ENCODE results near the gene TNK2.
"Not testable (repeated sequence)": the region's sequence is repeated elsewhere in the genome, so short reads cannot be mapped to it uniquely, and the experiment has no call there.

Gene TNK2

DNA sequence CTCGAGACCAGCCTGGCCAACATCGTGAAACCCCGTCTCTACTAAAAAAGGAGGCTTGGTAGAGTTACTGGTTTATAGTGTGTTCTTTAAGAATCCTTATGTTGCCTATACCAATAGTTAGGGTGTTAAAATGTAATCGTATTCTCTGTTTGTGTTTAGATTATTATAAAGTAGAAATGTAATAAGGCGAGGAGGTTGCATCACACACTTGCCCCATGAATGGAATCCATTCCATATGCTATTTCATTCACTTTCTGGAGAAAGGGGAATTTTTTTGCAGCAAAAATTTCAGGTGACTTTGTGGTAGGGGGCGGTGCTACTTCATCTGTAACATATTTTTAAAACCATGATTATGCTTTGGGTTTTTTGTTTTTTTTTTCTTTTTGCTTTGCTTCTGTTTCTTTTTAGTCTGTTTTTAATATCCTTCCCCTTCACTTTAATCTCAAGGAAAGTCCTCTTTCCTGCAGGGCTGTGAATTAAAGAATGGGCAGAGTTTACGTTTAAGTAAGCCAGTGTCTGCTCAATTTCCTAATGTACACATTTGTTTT lies 63.6 kb downstream of the TNK2 start:
- no peak for DNase-seq

DNA sequence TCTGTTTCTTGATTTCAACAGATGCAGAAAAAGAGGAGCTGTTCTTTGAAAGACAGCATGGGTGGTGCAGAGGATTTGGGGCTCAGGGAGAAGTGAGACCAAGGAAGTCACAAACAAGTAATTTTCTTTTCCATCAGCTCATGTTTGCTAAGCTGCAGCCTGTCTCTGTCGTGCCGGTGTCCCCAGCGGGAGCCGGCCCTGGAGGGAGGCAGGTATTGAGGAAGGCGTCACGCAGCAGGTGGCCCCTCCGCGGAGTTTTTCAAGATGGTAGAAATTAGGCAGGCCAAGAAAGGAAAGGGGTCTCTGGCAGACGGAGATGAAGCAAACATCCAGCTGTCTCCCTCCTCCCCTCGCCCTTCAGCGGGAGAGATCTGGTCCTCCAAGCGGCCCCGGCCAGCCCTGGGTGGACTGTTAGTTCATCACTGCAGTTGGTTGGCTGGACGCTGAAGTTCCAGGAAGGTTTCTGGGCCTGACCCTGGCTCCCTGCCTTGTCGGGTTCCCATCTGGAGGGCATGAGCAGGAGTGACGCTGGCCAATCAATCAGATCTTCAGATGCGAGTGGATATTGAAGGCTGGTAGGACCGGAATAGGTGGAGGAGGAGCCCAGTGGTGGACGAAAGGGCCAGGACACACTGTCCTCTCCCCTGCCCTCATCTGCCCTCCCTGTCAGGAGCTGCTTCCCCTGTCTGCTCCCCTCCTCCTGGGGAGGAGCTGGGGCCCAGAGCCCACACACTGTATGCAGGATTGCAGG lies 68.9 kb downstream of the TNK2 start:
- no peak for DNase-seq

DNA sequence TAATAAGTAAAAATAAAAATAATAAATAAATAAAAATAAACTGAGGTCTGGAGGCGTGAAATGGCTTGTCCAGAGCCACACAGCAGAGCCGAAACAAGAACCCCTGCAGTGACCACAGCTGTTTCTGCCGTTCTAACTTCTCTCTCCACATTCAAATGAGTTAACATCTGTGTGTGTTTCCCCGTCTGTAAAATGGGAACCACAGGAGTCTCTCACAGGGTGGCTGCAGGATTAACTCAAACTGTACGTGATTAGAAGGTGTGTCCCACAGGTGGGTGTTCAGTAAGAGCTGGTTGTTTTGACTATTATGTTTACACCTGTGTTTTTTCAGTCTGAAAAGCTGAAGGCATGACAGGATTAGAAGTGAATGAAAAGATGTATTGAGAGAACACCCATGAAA lies 69.6 kb downstream of the TNK2 start:
- DNase-seq, result no peak

DNA sequence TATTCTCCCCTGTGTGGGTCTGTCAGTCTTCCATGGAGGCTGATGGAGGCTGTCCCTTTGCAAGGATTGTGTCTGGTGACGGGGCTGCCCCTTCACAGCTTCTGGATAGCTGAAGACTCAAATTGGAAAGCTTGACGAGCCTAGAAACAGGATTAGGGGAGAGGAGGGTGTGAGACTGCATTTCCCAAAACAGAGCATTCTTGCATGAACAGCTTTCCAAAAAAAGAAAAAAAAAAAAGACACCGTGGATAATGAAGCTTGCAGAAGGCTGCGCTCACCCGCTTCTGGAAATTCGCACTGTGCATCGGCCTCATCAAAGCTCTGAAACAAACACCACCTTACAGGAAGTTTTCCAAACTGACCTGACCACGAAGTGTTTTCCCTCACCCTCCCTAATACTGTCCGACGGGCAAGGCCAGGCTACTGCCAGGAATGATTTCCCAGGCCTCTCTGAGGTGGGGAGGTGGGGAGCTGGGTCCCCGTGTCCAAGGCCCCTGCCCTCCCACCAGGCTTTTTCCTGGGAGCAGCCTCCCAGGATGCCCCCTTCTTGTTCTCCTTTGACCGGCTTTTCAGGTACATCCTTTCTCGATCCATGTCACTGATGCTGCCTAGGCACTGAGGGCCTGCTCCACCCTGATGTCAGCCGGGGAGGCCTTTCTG lies 71.7 kb downstream of the TNK2 start:
- DNase-seq, result no peak

GRCh38 chr3:195835791-195836190 lies 72.6 kb downstream of the TNK2 start:
- DNase-seq, result no peak

GRCh38 chr3:195834675-195835583 lies 73.4 kb downstream of the TNK2 start:
- no peak for DNase-seq

DNA sequence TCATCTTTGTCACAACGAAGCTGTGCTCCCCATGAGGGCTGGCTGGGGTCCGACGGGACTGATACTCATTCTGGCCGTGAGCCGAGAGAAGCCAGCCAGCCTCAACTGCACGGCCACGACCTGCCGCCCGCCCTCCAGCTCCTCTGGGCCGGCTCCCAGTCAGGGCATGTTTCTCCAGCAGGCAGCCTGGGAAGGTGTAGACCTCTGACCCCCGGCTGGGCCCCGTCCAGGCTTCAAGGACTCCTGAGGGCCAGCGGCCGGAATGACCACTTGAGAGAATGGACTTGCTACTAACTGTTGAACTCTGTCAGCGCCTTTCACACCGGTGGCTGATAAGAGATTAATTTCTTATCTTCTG lies 78.5 kb downstream of the TNK2 start:
- no peak for DNase-seq

GRCh38 chr3:195828762-195829161 lies 79.6 kb downstream of the TNK2 start:
- no peak for DNase-seq

DNA sequence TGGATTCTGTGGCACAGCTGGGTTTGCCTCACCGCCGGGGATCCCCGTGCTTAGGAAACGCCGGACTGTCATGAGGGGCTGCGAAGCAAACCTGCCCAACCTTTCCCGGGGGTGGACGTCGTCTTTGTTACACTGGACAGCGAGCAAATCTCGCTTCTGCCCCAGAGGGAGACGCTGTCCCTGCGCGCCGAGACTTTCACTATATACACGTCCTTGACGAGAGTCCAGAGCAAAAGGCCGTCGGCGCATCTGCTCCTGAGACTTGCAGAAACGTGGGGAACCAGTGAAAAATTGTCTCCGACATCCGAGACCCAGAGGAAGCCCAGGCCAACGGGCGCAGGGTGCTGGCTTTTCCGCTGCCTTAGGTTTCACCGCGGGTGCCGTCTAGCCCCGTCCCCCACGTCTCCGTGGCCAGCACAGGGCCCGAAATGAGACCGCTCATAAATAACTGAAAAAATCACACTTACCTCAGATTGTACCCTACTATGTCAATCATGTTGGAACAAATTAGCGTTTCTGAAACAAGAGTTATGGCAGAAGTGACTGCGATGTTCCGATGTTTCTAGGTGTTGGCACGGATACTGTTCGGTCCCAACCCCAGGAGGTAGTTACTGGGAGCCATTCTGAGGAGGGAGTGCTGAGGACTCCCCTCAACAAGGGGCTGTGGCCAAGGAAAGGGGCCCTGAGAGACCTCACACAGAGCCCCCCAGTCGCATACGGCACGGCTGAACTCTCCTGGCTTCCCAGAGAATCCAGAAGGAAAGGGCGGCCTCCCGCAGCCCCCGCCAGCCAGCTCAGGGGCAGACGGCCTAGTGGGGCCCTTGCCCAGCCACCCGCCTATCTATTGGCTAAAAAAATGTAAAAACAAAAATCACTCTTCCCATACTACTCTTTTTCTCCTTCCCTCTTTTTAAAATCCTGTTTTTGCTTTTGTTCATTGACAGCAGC lies 82.2 kb downstream of the TNK2 start:
- DNase-seq, result no peak

- no peak for DNase-seq
Observed at GRCh38 chr3:195825191-195825588, 83.2 kb downstream of the TNK2 start.

GRCh38 chr3:195824425-195825190 lies 83.7 kb downstream of the TNK2 start:
- not testable (repeated sequence) for DNase-seq

GRCh38 chr3:195823999-195824398 lies 84.4 kb downstream of the TNK2 start:
- DNase-seq, result no peak

GRCh38 chr3:195823280-195823679 lies 85.1 kb downstream of the TNK2 start:
- no peak for DNase-seq

GRCh38 chr3:195822131-195822696 lies 86.1 kb downstream of the TNK2 start:
- DNase-seq, result no peak

- no peak for DNase-seq
Observed at GRCh38 chr3:195821403-195822130, 86.8 kb downstream of the TNK2 start.

GRCh38 chr3:195820901-195821300 lies 87.5 kb downstream of the TNK2 start:
- DNase-seq, result no peak

GRCh38 chr3:195820186-195820585 lies 88.2 kb downstream of the TNK2 start:
- DNase-seq, result no peak

- DNase-seq, result no peak
Observed at GRCh38 chr3:195818301-195818700, 90.0 kb downstream of the TNK2 start.

DNA sequence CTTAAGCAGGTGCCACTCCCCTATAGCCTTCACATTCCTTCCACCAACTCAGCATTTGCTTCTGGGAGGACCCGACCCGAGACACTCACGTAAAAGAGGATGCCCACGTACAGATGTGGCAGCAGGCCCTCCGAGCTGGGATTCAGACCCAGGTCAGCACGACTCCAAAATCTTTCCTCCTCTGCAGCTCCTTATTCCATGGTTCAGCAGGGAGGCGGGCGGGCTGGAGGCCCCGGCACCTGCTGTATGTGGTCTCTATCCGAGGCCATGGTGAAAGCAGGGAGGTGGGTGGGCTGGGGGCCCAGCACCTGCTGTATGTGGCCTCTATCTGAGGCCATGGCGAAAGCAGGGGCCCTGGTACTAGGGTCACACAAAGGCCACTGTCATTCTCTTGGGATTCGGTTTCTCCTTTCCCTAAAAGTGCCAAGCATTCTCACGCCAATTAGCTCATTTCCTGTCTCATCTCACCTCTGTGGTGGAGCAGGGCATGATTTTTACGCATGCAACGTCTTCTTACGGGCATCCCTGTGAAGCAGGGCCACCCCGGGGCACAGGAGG lies 90.7 kb downstream of the TNK2 start:
- DNase-seq, result no peak
